ENCODE data around the gene TKT. TPM values are rescaled to one million over a fixed set of nuclear protein-coding genes. Genes with fewer than 3 reads are reported as not detected.

The TKT gene
- total RNA-seq, 4 donors from 2014 or later = 468 to 962 (median 800) TPM

DNA sequence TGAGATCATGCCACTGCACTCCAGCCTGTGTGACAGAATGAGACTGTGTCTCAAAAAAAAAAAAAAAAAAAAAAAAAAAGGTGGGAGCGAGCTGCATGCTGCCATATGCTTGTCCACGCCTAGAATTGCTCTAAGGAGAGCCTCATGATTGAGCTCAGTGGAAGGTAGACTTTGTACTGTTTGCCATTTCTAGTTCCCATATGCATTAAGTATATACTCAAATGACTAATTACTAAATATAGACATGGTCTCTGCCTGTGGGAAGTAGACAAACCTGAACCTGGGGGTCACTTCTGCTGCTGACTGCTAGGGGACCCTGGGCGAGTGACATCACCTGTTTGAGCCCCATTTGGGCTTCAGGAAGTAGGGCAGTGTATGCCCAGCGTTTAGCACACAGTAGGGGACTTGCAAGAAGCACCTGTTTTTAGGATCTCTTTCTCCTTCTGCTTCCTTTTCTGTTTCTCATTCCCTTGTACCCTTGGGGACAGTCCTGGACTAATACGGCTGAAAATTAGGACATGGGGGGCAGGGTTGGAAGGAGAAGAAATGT is 67.6 kb downstream of the TKT start:
- peaks cover 3 to 15% of the 10 kb centered on the region in 2 donors for H3K4me1 ChIP-seq
- intact Hi-C loops (cut with DNase I) = no loop called here
- no peak overlapping the region for H3K27ac ChIP-seq
- no peak for DNase-seq
- WGBS, 2 donors = 89 to 94% methylated on average over 5 of the region's 5 CpGs
- no peak overlapping the region for H3K4me3 ChIP-seq (replicated peaks in 1 of 3)
- H3K36me3 ChIP-seq = peaks cover 63 to 68% of the 10 kb centered on the region in 2 donors
- TF ChIP-seq, protein P1, sequence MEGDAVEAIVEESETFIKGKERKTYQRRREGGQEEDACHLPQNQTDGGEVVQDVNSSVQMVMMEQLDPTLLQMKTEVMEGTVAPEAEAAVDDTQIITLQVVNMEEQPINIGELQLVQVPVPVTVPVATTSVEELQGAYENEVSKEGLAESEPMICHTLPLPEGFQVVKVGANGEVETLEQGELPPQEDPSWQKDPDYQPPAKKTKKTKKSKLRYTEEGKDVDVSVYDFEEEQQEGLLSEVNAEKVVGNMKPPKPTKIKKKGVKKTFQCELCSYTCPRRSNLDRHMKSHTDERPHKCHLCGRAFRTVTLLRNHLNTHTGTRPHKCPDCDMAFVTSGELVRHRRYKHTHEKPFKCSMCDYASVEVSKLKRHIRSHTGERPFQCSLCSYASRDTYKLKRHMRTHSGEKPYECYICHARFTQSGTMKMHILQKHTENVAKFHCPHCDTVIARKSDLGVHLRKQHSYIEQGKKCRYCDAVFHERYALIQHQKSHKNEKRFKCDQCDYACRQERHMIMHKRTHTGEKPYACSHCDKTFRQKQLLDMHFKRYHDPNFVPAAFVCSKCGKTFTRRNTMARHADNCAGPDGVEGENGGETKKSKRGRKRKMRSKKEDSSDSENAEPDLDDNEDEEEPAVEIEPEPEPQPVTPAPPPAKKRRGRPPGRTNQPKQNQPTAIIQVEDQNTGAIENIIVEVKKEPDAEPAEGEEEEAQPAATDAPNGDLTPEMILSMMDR (IDR thresholded peaks at IDR 0.05) = no peak
- no peak for TF ChIP-seq POLR2A (IDR thresholded peaks at IDR 0.05)
- no peaks in the 10 kb centered on the region for H3K9me3 ChIP-seq
- no peaks in the 10 kb centered on the region for H3K27me3 ChIP-seq

DNA sequence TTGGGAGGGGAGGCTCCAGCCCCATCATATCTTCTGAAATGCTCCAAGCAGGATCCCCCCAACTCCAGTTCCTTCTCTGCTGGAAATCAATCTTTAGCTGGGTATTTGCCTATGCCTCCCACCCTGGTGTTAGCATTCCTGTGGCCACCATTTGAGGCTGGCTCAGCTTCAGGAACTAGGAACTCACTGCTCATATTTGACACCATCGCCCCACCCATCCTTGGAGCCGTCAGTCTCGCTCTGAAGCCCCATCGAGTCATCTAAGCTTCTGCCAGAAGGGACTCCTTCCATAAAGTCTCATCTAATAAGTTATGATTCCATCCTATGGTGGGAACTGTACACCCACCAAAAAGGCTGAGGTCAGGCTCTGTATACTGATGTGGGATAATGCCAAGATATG is 68.4 kb downstream of the TKT start:
- H3K27me3 ChIP-seq = no peaks in the 10 kb centered on the region
- DNase-seq = no peak
- peaks cover 0 to 7% of the 10 kb centered on the region in 2 donors for H3K4me1 ChIP-seq
- intact Hi-C loops (cut with DNase I) = no loop called here
- 91 to 92% methylated on average over 4 of the region's 4 CpGs for WGBS, 2 donors
- TF ChIP-seq, protein P1 (IDR thresholded peaks at IDR 0.05) = no peak
- no peak for TF ChIP-seq POLR2A (IDR thresholded peaks at IDR 0.05)
- H3K27ac ChIP-seq = no peak overlapping the region
- H3K4me3 ChIP-seq (replicated peaks in 1 of 3) = no peak overlapping the region
- H3K36me3 ChIP-seq = peaks cover 70 to 75% of the 10 kb centered on the region in 2 donors
- no peaks in the 10 kb centered on the region for H3K9me3 ChIP-seq

DNA sequence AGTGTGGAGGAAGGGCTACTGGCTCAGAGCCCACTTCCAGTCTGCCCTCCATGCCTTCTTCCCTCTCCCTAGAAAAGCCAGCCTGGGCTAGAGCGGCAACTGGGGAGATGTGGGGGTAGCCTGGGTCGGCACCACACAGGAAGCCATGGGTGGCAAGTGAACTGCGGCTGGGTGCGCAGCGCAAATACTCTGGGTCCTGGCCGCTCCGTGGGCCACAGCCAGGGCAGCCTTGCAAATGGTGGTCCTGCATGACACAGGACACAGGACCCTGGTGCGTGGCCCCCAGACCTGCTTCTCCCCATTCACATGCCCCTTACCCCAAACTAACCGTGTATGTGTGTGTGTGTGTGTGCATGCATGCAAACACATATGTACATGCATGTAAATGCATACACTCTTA is 69.1 kb downstream of the TKT start:
- H3K27ac ChIP-seq = no peak overlapping the region
- peaks cover 0 to under 1% of the 10 kb centered on the region in 2 donors for H3K4me1 ChIP-seq
- peaks cover 76% of the 10 kb centered on the region in 2 donors for H3K36me3 ChIP-seq
- H3K4me3 ChIP-seq (replicated peaks in 1 of 3) = no peak overlapping the region
- DNase-seq = no peak
- WGBS, 2 donors = 90 to 100% methylated on average over 4 to 8 of the region's 9 CpGs
- H3K27me3 ChIP-seq = no peaks in the 10 kb centered on the region
- H3K9me3 ChIP-seq = no peaks in the 10 kb centered on the region
- intact Hi-C loops (cut with DNase I) = no loop called here
- TF ChIP-seq POLR2A (IDR thresholded peaks at IDR 0.05) = no peak
- TF ChIP-seq, protein P1 (IDR thresholded peaks at IDR 0.05) = no peak

DNA sequence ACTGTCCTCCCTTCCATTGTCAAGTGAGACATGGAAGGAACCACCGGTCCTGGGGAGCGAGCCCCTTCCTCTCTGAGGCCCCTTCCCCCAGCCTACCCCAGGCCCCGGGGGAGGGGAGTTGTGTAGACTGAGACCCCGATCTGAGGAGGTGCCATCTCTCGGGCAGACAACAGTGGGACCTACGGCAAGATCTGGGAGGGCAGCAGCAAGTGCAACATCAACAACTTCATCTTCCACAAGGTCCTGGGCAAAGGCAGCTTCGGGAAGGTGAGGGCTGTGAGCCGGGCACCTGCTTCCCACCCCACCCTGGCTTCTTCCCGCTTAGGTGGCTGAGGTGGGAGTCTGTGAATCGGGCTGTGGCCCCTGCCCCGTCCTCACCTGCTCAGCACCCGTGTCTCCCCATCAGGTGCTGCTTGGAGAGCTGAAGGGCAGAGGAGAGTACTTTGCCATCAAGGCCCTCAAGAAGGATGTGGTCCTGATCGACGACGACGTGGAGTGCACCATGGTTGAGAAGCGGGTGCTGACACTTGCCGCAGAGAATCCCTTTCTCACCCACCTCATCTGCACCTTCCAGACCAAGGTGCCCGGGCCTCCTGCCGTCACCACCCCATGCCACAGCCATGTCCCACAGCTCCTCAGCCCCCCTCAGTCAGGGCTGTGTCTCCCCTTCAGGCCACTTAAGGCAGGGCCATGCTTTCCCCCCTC is 69.9 kb downstream of the TKT start:
- Histone ChIP-seq H3K9me3 (no peaks in the 10 kb centered on the region), H3K36me3 (peaks cover 81 to 83% of the 10 kb centered on the region in 2 donors), H3K4me1 (no peaks in the 10 kb centered on the region), H3K27me3 (no peaks in the 10 kb centered on the region), H3K27ac (no peak overlapping the region), H3K4me3 (replicated peaks in 1 of 3) (no peak overlapping the region)
- DNase-seq = no peak
- intact Hi-C loops (cut with DNase I) = no loop called here
- 93 to 95% methylated on average over 16 to 18 of the region's 20 CpGs for WGBS, 2 donors
- TF ChIP-seq, protein P1 (IDR thresholded peaks at IDR 0.05) = no peak
- no peak for TF ChIP-seq POLR2A (IDR thresholded peaks at IDR 0.05)

DNA sequence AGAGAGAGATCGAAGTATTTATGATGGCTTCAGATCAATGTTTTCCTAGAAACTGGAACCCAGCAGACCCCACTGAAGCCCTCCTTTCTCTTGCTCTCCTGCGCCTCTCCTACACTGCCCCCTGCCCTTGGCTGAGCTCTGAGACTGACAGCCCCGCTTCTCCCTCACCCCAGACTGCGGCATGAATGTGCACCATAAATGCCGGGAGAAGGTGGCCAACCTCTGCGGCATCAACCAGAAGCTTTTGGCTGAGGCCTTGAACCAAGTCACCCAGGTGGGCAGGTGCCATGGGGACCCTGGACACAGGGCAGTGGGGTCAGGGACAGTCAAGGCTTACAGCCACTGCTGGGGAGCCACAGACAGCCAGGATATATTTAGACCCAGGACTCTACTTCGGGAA is 71.1 kb downstream of the TKT start:
- Histone ChIP-seq H3K36me3 (peaks cover 82 to 84% of the 10 kb centered on the region in 2 donors), H3K27ac (no peak overlapping the region), H3K4me1 (no peaks in the 10 kb centered on the region), H3K27me3 (no peaks in the 10 kb centered on the region), H3K9me3 (no peaks in the 10 kb centered on the region), H3K4me3 (replicated peaks in 1 of 3) (no peak overlapping the region)
- DNase-seq = no peak
- TF ChIP-seq, protein P1 (IDR thresholded peaks at IDR 0.05) = no peak
- TF ChIP-seq POLR2A (IDR thresholded peaks at IDR 0.05) = no peak
- 92 to 96% methylated on average over 7 of the region's 7 CpGs for WGBS, 2 donors
- intact Hi-C loops (cut with DNase I) = no loop called here
